Endothelial cell of umbilical vein (primary cell): ENCODE measurements around the gene KCNRG. TPM values are rescaled to one million over a fixed set of nuclear protein-coding genes. Genes with fewer than 3 reads are reported as not detected.

Source experiments
- Bru-seq: library from RNA; stranded (reverse); fragments of 400-500 nt; gene quantifications from one replicate; lab custom pipeline; 2021; lab: Mats Ljungman, UMichigan
- BruChase-seq, 2 experiments: library from RNA; stranded (reverse); fragments of 400-500 nt; gene quantifications; one replicate each; lab custom pipeline; 2021; lab: Mats Ljungman, UMichigan
- BruUV-seq: library from RNA; stranded (reverse); fragments of 400-500 nt; replicated peaks from 2 replicates; lab custom pipeline; 2021; lab: Mats Ljungman, UMichigan
- CTCF ChIA-PET: fragments of 300-600, 350-600 bp; sonication (Branson Sonifier 250); formaldehyde crosslinking; loops from one replicate; lab custom pipeline; 2021; ENCODE audit warnings: antibody characterized with exemption, inconsistent platforms; lab: Charles Lee
- POLR2A ChIA-PET: fragments of 300-600, 350-600 bp; sonication (Branson Sonifier 250); formaldehyde crosslinking; loops from one replicate; lab custom pipeline; 2021; ENCODE audit warnings: antibody characterized with exemption, inconsistent platforms; lab: Charles Lee
- DNase-seq: peaks from one replicate; pipeline ENCODE4 v3.0.0-alpha.2; 2011; ENCODE audit warnings: low read depth, low spot score
- FAIRE-seq: peaks from 2 replicates; lab custom pipeline; 2011; peaks lifted over from hg19 to GRCh38; lab: Jason Lieb, UNC
- H2AFZ ChIP-seq: 2 replicates; pipeline ENCODE4 v1.6.0; 2012; ENCODE audit warnings: low read depth, low read length, control low read depth, inconsistent platforms
- H3K27ac ChIP-seq: 2 replicates; pipeline ENCODE4 v1.5.1; 2011; ENCODE audit warnings: low read depth, mild to moderate bottlenecking, control low read depth, low read length, moderate library complexity; ENCODE audit not compliant: insufficient read depth
- H3K27me3 ChIP-seq, 2 experiments: 2 replicates each; pipeline versions ENCODE4 v1.6.0 to v1.6.1; 2011; ENCODE audit warnings: low read length in 2 of 2, mixed read lengths in 1 of 2; ENCODE audit not compliant: control insufficient read depth in 2 of 2, insufficient read depth in 2 of 2
- H3K36me3 ChIP-seq, 2 experiments: 2 replicates in 1 of 2; 3 replicates in 1 of 2; pipeline ENCODE4 v1.5.1; 2011; ENCODE audit warnings: low read length in 2 of 2, mild to moderate bottlenecking in 1 of 2, moderate library complexity in 1 of 2; ENCODE audit not compliant: control insufficient read depth in 2 of 2, insufficient read depth in 2 of 2; ENCODE audit errors: extremely low read depth in 1 of 2
- H3K4me1 ChIP-seq: 3 replicates; pipeline ENCODE4 v1.5.1; 2011; ENCODE audit warnings: mild to moderate bottlenecking, low read length; ENCODE audit not compliant: control insufficient read depth, insufficient read depth; ENCODE audit errors: extremely low read depth
- H3K4me2 ChIP-seq: 2 replicates; pipeline ENCODE4 v1.6.1; 2011; ENCODE audit warnings: low read length, control low read depth, mixed read lengths; ENCODE audit not compliant: insufficient read depth
- H3K4me3 ChIP-seq, 3 experiments: fragments of 200-600 bp in 1 of 3; sonication (generic), shearing (Covaris generic) in 1 of 3; replicated peaks in 1 of 3; 2 replicates each; pipeline ENCODE4 v1.5.1; 2011 to 2016; ENCODE audit warnings: control low read depth in 3 of 3, low read length in 3 of 3, mild to moderate bottlenecking in 2 of 3, inconsistent platforms in 1 of 3, low read depth in 1 of 3, moderate library complexity in 1 of 3; ENCODE audit not compliant: insufficient read depth in 1 of 3
- H3K79me2 ChIP-seq: 2 replicates; pipeline ENCODE4 v1.6.0; 2012; ENCODE audit warnings: low read length, inconsistent platforms; ENCODE audit not compliant: control insufficient read depth, insufficient read depth
- H3K9ac ChIP-seq: replicated peaks from 2 replicates; pipeline ENCODE3; 2011; ENCODE audit warnings: low read length, control low read depth; ENCODE audit not compliant: insufficient read depth; ENCODE audit errors: extremely low read depth
- H3K9me1 ChIP-seq: replicated peaks from 3 replicates; pipeline ENCODE4 v1.6.0; 2011; ENCODE audit warnings: mild to moderate bottlenecking, low read length; ENCODE audit not compliant: control insufficient read depth, insufficient read depth; ENCODE audit errors: extremely low read depth
- H3K9me3 ChIP-seq: replicated peaks from 2 replicates; pipeline ENCODE4 v1.5.1; 2012; ENCODE audit warnings: low read length, inconsistent platforms; ENCODE audit not compliant: control insufficient read depth, insufficient read depth
- H4K20me1 ChIP-seq: replicated peaks from 2 replicates; pipeline ENCODE3; 2011; ENCODE audit warnings: mild to moderate bottlenecking, low read length; ENCODE audit not compliant: control insufficient read depth, insufficient read depth; ENCODE audit errors: extremely low read depth
- EZH2 ChIP-seq: IDR thresholded peaks from 2 replicates; pipeline ENCODE4 v1.6.1; 2012; ENCODE audit warnings: borderline replicate concordance, low read depth, mild to moderate bottlenecking, moderate library complexity, low read length, inconsistent platforms; ENCODE audit not compliant: severe bottlenecking
- FOS ChIP-seq: IDR thresholded peaks from 2 replicates; pipeline ENCODE4 v1.6.1; 2011; ENCODE audit warnings: mild to moderate bottlenecking, low read length, moderate library complexity, borderline replicate concordance; ENCODE audit not compliant: insufficient read depth
- GATA2 ChIP-seq: IDR thresholded peaks from 2 replicates; pipeline ENCODE4 v1.7.0; 2011; ENCODE audit warnings: low read depth, mild to moderate bottlenecking, moderate library complexity, mixed read lengths, low read length; ENCODE audit not compliant: insufficient read length, insufficient read depth
- JUN ChIP-seq: IDR thresholded peaks from 2 replicates; pipeline ENCODE4 v1.6.1; 2011; ENCODE audit warnings: borderline replicate concordance, low read depth; ENCODE audit not compliant: insufficient read length, insufficient read depth
- MAX ChIP-seq: IDR thresholded peaks from 2 replicates; pipeline ENCODE4 v1.6.1; 2011; ENCODE audit not compliant: insufficient read depth, insufficient read length
- MYC ChIP-seq: IDR thresholded peaks from one replicate; pipeline ENCODE4 v1.6.1; 2011; ENCODE audit warnings: mild to moderate bottlenecking, low read depth, low read length
- POLR2A ChIP-seq: IDR thresholded peaks from 2 replicates; pipeline ENCODE4 v1.6.1; 2012; ENCODE audit warnings: low read depth, mild to moderate bottlenecking, control low read depth, low read length
- POLR2AphosphoS5 ChIP-seq: IDR thresholded peaks from 2 replicates; pipeline ENCODE4 v1.6.1; 2012; ENCODE audit warnings: low read depth, mild to moderate bottlenecking, control low read depth, low read length, moderate library complexity; ENCODE audit not compliant: insufficient read depth
- dilution Hi-C: fragments of 300-500 bp; cut with MboI; formaldehyde crosslinking; loops from one replicate; pipeline ENCODE4 v1.15.0; 2019; ENCODE audit warnings: low sequenced_read_pairs; ENCODE audit not compliant: extremely low pct_ligation_motif_present
- intact Hi-C: fragments of 100-400 bp; cut with micrococcal nuclease; formaldehyde crosslinking; loops from one replicate; pipeline ENCODE4 v1.10.0; 2022
- long read RNA-seq: library from polyadenylated mRNA; stranded (forward); transcript quantifications from one replicate; pipeline ENCODE4 v2.0.0, GENCODE V29; 2021
- polyA minus RNA-seq, 3 experiments: library from RNA; depleted of rRNA, polyadenylated mRNA; stranded (reverse); fragments of >200 nt; gene quantifications; 1 replicate in 1 of 3; 2 replicates in 2 of 3; pipeline ENCODE4 v1.2.3, GENCODE V29; 2011
- polyA plus RNA-seq, 4 experiments: library from polyadenylated mRNA; depleted of rRNA in 3 of 4; stranded (reverse) in 3 of 4; unstranded in 1 of 4; fragments of >200 nt; gene quantifications; 2 replicates each; pipeline versions ENCODE4 v1.2.1 to v1.2.3, GENCODE V29; 2011 to 2012; ENCODE audit warnings: missing spikeins in 1 of 4
- total RNA-seq: library from RNA; stranded (reverse); gene quantifications from 2 replicates; pipeline ENCODE4 v1.2.3, GENCODE V29; 2021
- TF ChIP-seq, protein P1 (sequence below), 2 donors: IDR thresholded peaks; 1 replicate in 1 of 2; 2 replicates in 1 of 2; pipeline ENCODE4 v1.5.1; 2011; ENCODE audit warnings: low read length in 2 of 2, mild to moderate bottlenecking in 2 of 2, moderate library complexity in 2 of 2, control low read depth in 1 of 2, inconsistent platforms in 1 of 2, low read depth in 1 of 2; ENCODE audit not compliant: insufficient read depth in 1 of 2; ENCODE audit errors: extremely low read depth in 1 of 2

The KCNRG gene
- total RNA-seq: 0.83 and 0.86 TPM in 2 replicates
- polyA plus RNA-seq: 1.2 and 1.3 TPM in 2 replicates
- polyA plus RNA-seq (2011; cell fraction: cytosol; rRNA removed): 0.97 and 1.5 TPM in 2 replicates
- polyA plus RNA-seq (2011; cell fraction: nucleus; rRNA removed): 2.0 and 2.5 TPM in 2 replicates
- polyA plus RNA-seq (2012): 0.46 and 1.1 TPM in 2 replicates
- polyA minus RNA-seq: 7.1 and 12.9 TPM in 2 replicates
- not detected for polyA minus RNA-seq (2011; cell fraction: cytosol; rRNA and poly(A)+ RNA removed)
- 3.5 and 5.6 TPM in 2 replicates for polyA minus RNA-seq (2011; cell fraction: nucleus; rRNA and poly(A)+ RNA removed)
- percentile 68 among the genes with signal in this experiment for Bru-seq, nascent RNA
- percentile 55 among the genes with signal in this experiment for BruChase-seq, experiment 1, labeled RNA remaining after a 6-hour chase
- BruChase-seq, experiment 2, labeled RNA remaining after a 2-hour chase: percentile 57 among the genes with signal in this experiment
- long read RNA-seq, partial matches to known transcripts: 0 of 1 reads
- long read RNA-seq, other reads (novel, unspliced or antisense): 1 of 1 reads

DNA sequence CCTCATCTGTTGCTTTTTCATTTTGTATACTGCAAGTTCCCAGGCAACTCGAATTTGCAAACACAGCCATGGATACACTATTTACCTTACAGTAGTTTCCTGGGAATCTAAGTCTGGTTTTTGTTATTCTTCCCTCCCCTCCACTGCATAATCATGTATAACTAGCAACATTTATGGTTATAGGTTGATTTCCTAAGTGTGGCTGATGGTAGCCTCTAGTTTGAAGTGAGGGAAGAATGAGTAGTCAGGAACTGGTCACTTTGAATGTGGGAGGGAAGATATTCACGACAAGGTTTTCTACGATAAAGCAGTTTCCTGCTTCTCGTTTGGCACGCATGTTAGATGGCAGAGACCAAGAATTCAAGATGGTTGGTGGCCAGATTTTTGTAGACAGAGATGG is at the start of gene KCNRG:
Gene KCNRG, plus strand, starts transcription at position 187 of the 400 bp plus-strand sequence. Its CDS starts 50 bp downstream, at position 237.
- POLR2A ChIA-PET: interaction anchor here (1.4 kb wide), 1 partner anchor 18 kb away, joined by 5 read pairs; the partner anchor contains the start of gene TRIM13
- Histone ChIP-seq H3K27me3 (no peaks in the 10 kb centered on the region), H4K20me1 (peaks cover 2% of the 10 kb centered on the region), H3K4me2 (no peak within 1 kb of the TSS), H3K79me2 (peaks cover 42% of the 10 kb centered on the region), H3K4me3 (no peak within 1 kb of the TSS), H3K9ac (no peak within 1 kb of the TSS), H3K27ac (no peak within 1 kb of the TSS), H3K4me1 (peaks cover 8% of the 10 kb centered on the region), H2AFZ (no peak within 1 kb of the TSS), H3K36me3 (peaks cover 2 to 20% of the 10 kb centered on the region in 2 experiments), H3K9me1 (peaks cover 6% of the 10 kb centered on the region), H3K9me3 (no peaks in the 10 kb centered on the region)
- dilution Hi-C loops: no loop called here
- TF ChIP-seq MAX: no peak
- TF ChIP-seq JUN: no peak
- no peak for TF ChIP-seq GATA2
- no peak for TF ChIP-seq POLR2AphosphoS5
- TF ChIP-seq, protein P1, sequence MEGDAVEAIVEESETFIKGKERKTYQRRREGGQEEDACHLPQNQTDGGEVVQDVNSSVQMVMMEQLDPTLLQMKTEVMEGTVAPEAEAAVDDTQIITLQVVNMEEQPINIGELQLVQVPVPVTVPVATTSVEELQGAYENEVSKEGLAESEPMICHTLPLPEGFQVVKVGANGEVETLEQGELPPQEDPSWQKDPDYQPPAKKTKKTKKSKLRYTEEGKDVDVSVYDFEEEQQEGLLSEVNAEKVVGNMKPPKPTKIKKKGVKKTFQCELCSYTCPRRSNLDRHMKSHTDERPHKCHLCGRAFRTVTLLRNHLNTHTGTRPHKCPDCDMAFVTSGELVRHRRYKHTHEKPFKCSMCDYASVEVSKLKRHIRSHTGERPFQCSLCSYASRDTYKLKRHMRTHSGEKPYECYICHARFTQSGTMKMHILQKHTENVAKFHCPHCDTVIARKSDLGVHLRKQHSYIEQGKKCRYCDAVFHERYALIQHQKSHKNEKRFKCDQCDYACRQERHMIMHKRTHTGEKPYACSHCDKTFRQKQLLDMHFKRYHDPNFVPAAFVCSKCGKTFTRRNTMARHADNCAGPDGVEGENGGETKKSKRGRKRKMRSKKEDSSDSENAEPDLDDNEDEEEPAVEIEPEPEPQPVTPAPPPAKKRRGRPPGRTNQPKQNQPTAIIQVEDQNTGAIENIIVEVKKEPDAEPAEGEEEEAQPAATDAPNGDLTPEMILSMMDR (IDR thresholded peaks at IDR 0.05; ENCODE audit: extremely low read depth in 1 of 2, insufficient read depth in 1 of 2, low read depth in 1 of 2, low read length in 2 of 2): no peak
- no peak for TF ChIP-seq MYC
- TF ChIP-seq FOS: no peak
- no peak for TF ChIP-seq POLR2A
- TF ChIP-seq EZH2: no peak
- FAIRE-seq (no peak), DNase-seq (peak; percentile 67)
- intact Hi-C loops: no loop called here
- no TSS peak for BruUV-seq
- CTCF ChIA-PET: interaction anchor here (1.0 to 1.5 kb wide), 4 partner anchors 11 to 38 kb away, joined by 3 to 5 read pairs (median 4); partner anchors contain the start of gene TRIM13
